ENCODE data around the gene NRF1. TPM values are rescaled to one million over a fixed set of nuclear protein-coding genes. Genes with fewer than 3 reads are reported as not detected.

Gene NRF1
- total and polyA plus RNA-seq, 2 of the 8 experiments (the other 6 are each of a cell fraction or from before 2014, with no cell fraction given): 18.2 to 21.4 TPM

GRCh38 chr7:129611246-129612111 is at the start of gene NRF1 (continued):
- TF ChIP-seq KDM1A (IDR thresholded peaks at IDR 0.05; ENCODE audit: borderline replicate concordance, low read length) (no peak), CHD7 (IDR thresholded peaks at IDR 0.05; ENCODE audit: insufficient replicate concordance, low read length) (no peak), TBP (IDR thresholded peaks at IDR 0.05; ENCODE audit: low read depth, low read length) (peak; percentile 76), CREB1 (IDR thresholded peaks at IDR 0.05) (peak; percentile 67), TAF7 (optimal IDR thresholded peaks at IDR 0.05; ENCODE audit: borderline replicate concordance, low read depth, low read length) (no peak), ASH2L (IDR thresholded peaks at IDR 0.05; ENCODE audit: low read length) (peak; percentile 85), SP2 (IDR thresholded peaks at IDR 0.05; ENCODE audit: low read length) (no peak), RBBP5 (IDR thresholded peaks at IDR 0.05; ENCODE audit: borderline replicate concordance, low read depth, low read length) (peak; percentile 76; the same call in 1 of the 2 replicates), POLR2A (IDR thresholded peaks at IDR 0.05; ENCODE audit: control extremely low read depth in 1 of 2, low read depth in 2 of 2, low read length in 2 of 2) (peak; percentile 83 to 91), SAP30 (IDR thresholded peaks at IDR 0.05; ENCODE audit: insufficient read depth, insufficient replicate concordance, low read length) (no peak)
